Limb (tissue), 2 donors: Measurements from ENCODE around the gene PLEKHM3.

Experiments
- DNase-seq, 2 donors: peaks; one replicate each; pipeline ENCODE4 v3.0.0-alpha.2; 2016; ENCODE audit errors: extremely low spot score in 2 of 2

The PLEKHM3 gene, protein sequence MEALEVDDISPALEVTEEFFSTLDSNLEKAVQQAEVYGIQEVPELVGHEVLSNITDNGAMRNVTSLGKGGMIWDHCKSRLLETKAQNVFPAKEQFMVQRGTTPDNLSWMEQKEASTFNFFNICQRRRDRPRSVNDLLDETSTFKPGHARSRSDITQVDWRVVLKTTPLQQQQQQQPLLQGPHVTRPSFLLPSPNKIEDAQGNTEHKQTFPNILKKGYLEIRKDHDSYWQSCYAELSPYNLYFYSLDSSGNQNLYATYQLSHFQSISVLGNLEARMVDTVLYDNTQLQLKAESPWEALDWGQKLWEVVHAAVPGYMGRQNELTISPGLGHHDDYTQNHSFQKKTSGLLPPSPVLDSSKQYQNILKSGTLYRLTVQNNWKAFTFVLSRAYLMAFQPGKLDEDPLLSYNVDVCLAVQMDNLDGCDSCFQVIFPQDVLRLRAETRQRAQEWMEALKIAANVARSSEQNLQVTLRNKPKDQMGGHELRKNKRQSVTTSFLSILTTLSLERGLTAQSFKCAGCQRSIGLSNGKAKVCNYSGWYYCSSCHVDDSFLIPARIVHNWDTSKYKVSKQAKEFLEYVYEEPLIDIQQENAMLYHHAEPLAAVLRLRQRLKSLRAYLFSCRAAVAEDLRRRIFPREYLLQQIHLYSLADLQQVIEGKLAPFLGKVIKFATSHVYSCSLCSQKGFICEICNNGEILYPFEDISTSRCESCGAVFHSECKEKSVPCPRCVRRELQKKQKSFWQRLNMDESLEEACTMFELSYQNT

GRCh38 chr2:208025037-208025813 is at the start of gene PLEKHM3:
PLEKHM3 (minus strand) TSS chr2:208025527; CDS start chr2:208001639, 23,888 bp downstream.
- DNase-seq, result peak; percentile 78 to 94

- no peak for DNase-seq
These were observed 49.5 kb upstream of the PLEKHM3 start for GRCh38 chr2:208074610-208075356.

DNA sequence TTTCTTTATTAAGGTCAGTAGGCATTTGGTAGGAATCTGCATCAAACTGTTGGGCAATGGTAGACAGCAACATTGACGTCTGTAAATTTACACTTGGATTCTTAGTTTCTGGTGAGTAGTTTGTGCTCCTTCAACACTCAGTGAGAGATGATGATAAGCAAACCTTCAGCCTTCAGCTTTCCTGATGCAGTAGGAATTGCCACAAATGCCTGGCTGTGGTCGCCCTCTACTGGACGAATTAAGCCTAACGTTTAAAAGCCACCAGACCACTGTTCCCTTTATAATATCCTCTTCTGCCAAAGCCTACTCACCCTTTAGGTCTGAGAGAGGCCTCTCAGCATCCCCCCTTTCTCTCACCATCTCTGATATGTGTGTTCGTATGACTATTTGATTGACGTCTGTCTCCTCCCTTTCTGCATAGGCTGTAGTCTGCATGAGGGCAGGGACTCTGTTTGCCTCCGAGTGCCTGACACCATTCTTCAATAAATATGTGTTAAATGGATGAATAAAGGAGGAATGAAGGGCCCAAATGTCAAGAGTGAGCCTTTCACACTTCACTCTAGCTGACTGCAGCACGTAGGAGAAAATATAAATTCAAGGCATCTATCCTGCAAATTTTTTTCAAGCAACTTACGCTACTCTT is 47.0 kb upstream of the PLEKHM3 start:
- peak; percentile 59 to 77 for DNase-seq

DNA sequence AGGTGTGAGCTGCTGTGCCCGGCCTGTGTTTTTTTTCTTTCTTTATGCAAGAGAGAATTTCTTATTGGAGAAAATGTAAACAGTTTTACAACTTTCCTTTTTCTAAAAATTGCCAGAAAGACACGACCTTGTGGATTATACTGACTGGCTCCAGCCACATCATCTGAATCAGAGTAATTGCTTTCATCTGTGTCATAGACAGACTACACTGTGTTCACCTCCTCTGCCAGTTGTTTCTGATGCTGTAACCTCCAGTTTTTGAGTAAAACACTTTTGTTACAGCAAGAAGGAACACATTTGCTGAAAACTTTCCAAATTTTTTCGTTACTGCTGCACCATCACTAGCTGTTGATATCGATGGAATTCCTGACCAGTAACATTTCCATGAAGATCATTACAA is 43.9 kb upstream of the PLEKHM3 start:
- no peak for DNase-seq

GRCh38 chr2:208066016-208066415 is 40.7 kb upstream of the PLEKHM3 start:
- DNase-seq, result no peak

DNA sequence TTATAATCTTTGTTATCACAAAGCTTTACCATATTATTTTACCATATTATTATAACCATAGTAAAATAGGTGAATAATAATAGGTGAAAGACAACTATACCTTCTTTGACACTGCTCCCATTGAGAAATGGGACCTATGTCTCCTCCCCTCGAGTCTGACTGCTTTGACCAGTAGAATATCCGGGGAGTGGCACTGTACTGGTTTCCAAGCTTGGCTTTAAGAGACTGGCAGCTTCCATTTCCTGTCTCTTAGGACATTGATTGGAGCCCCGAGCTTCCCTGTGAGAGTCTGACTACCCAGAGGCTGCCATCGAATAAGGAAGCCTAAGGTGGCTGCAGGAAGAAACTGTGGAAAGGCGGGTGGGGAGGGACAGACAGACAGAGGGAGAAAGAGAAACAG is 40.1 kb upstream of the PLEKHM3 start:
- no peak for DNase-seq

GRCh38 chr2:208064220-208064961 is 39.1 kb upstream of the PLEKHM3 start:
- no peak for DNase-seq

- DNase-seq, result no peak
These were observed 37.6 kb upstream of the PLEKHM3 start for GRCh38 chr2:208062961-208063360.

GRCh38 chr2:208062113-208062512 is 36.8 kb upstream of the PLEKHM3 start:
- no peak for DNase-seq

GRCh38 chr2:208057108-208057507 is 31.8 kb upstream of the PLEKHM3 start:
- no peak for DNase-seq

GRCh38 chr2:208049441-208049840 is 24.1 kb upstream of the PLEKHM3 start:
- DNase-seq, result no peak

- no peak for DNase-seq
These were observed 23.7 kb upstream of the PLEKHM3 start for GRCh38 chr2:208049006-208049405.

DNA sequence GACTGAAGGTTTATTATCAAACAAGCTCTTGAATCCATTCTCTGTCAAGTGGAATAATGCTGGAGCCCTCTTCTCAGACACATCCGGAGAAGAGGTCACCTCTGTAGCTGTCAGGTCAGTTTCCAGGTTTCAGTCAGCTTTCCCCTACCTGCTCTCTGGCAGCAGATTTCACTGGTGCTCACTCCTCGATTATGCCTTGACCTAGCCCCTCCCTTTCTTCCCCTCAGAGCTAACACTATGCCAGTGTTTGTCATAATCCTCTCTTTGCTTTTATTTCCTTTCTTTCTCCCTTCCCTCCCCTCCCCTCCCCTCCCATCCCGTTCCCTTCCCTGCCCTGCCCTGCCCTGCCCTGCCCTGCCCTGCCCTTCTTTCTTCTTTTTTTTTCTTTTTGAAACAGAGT is 22.5 kb upstream of the PLEKHM3 start:
- no peak for DNase-seq

GRCh38 chr2:208046686-208047085 is 21.4 kb upstream of the PLEKHM3 start:
- DNase-seq, result no peak

DNA sequence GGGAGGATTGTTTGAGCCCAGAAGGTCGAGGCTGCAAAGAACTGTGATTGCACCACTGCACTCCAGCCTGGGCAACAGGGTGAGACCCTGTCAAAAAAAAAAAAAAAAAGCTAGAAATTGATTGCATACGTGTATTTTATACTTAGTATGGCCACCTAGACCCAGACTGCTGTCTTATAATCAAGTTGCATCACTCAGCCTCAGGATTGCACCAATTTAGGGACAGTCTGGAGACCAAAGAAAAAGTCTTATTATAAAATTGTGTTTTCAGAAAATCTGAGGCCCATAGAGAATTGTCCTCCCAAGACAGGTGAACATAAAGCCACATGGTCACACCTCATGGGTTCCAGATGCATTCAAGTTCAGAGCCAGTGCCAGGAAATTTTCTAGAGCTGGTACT is 17.1 kb upstream of the PLEKHM3 start:
- no peak for DNase-seq

GRCh38 chr2:208042041-208042440 is 16.7 kb upstream of the PLEKHM3 start:
- no peak for DNase-seq

- DNase-seq, result peak; percentile 47 to 53
These were observed 15.2 kb upstream of the PLEKHM3 start for GRCh38 chr2:208040199-208041171.

DNA sequence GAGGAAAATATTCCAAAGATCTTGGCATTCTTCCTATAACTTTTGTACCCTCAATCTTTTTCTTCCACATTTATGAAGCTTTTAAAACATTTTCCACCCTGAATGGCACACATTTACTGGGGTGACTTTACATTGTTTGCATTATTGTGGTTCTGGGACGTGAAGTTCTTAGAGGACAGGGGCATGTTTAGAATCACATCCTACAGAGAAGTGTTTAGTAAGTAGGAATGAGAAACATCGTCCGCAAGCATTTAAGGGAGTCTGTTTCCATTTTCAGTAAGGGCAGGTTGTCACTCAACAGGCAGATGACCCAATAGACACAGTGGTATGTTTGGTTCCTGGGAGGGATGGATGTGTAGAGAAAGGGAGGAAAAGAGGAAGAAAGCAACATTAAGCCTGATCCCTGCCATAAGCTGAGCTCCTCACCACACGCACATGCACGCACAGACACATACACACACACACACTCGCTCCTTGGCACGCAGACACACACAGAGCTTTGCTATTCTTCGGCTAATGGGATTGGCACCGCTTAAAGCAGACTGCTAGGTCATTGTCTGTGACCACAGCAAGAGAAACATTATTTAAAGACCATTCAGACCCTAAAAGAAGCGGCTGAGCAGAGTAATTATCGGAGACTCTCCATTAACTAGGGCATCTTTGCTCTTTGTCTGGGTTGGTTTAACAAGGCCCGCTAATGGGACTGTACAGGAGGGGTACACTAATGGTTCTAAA is 14.2 kb upstream of the PLEKHM3 start:
- no peak for DNase-seq
